ENCODE measurements around the gene HIVEP3.

DNA sequence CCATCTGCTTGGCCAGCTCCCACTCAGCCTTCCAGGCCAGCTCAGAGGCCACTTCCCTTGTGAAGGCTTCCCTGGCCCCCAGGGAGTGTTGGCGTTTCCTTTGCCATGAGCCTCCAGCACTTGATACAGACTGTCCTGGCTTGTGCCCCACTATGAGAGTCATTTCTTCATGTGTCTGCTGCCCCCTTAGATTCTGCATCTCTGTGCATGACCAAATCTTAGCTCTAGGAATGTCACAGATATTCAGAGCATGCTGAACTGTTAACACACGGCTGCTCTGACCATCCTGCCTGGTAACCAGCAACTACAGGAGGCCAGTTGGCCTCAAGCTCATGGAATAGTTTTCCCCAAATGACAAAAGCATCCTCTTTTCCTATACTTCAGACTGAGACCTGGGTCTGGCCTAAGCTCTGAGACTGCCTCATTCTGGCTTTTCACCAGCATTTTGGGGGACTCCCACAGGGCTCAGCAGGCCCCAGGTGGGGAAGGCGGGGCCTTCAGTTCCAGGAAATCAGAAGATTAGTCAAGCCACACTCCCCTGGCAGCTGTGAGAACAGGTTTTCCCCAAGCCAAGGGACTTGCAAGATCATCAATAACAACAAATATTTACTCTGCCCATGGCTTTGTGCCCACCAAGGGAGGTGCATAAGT, 251.6 kb downstream of the HIVEP3 start:
- TF ChIP-seq, protein P1, sequence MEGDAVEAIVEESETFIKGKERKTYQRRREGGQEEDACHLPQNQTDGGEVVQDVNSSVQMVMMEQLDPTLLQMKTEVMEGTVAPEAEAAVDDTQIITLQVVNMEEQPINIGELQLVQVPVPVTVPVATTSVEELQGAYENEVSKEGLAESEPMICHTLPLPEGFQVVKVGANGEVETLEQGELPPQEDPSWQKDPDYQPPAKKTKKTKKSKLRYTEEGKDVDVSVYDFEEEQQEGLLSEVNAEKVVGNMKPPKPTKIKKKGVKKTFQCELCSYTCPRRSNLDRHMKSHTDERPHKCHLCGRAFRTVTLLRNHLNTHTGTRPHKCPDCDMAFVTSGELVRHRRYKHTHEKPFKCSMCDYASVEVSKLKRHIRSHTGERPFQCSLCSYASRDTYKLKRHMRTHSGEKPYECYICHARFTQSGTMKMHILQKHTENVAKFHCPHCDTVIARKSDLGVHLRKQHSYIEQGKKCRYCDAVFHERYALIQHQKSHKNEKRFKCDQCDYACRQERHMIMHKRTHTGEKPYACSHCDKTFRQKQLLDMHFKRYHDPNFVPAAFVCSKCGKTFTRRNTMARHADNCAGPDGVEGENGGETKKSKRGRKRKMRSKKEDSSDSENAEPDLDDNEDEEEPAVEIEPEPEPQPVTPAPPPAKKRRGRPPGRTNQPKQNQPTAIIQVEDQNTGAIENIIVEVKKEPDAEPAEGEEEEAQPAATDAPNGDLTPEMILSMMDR (conservative IDR thresholded peaks at IDR 0.05; ENCODE audit: low read length) = no peak
- TF ChIP-seq EZH2phosphoT487 (IDR thresholded peaks at IDR 0.05; ENCODE audit: borderline replicate concordance) = no peak

All from Loucy (cell line).